SIG-M5 (cell line): Measurements from ENCODE around the gene CTNNB1.

ENCODE experiments used
- DNase-seq: peaks from one replicate; lab custom pipeline; 2025; lab: John Stamatoyannopoulos, UW

Gene CTNNB1

DNA sequence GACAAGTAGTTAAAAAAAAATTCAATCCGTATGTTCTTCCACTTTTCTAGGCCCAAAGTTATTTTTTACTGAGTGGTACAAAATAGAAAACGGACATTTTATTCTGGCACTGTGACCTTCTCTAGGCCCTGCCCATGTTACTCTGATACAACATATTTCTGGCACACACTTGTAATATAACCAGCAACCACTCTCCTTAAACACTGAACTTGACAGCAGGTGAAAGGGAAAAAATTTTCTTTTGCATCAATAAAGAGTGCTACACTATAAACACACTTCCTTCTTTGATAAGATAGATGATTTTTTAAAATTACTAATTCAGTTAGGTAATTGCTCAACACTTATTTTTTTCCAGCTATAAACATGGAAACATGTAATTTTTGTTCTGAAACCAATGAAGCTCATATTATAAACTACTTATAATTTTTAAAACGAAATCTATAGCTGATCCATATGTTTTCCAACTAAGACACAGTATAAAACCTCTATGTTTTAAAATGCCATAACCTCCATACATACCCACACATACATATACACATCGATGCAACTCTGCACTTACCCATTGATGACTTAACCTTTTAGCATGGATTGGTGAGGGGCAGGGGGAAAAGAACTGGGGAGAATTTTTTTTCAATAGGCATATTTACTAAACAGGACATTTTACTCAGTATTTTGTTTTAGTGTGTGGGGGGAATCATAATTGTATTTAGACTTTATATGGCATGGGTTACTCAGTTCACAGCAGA, 5.3 kb upstream of the CTNNB1 start:
- no peak for DNase-seq

DNA sequence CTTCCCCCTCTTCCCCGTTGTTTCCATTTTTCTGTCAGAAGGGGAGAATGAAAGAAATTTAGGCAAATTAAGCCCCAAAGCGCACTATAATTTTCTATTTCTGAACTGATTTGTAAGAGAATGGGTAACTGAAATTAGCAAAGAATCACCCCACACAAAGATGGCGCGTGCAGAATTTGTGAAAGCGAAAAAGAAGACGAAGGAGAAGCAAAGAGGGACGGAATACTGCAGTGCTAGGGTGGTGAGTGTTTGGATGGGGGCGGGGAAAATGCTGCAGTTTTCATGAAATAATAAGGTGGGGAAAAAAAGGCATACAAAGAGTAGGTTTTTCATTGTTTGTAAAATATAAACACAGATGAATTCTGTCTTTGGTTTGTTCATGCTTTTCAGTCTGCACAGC, 4.6 kb upstream of the CTNNB1 start:
- no peak for DNase-seq

DNA sequence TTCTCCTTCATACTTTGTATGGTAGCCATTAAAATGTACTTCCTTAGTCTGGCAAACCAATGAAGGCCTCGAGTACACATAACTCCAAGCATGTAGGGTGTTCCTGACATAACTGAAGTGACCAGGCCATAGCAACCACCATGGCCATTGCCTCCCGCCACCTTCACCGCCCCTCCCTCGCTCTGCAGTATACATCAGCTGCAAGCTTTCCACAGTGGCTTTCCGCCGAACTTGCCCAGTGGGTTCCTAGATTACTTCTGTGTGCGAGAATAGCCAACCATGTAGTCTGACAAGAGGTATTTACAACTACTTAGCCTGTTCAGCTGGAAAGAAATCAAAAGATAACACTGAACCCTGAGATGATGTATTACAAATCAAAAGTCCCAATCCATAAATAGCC, 3.4 kb upstream of the CTNNB1 start:
- DNase-seq, result no peak

DNA sequence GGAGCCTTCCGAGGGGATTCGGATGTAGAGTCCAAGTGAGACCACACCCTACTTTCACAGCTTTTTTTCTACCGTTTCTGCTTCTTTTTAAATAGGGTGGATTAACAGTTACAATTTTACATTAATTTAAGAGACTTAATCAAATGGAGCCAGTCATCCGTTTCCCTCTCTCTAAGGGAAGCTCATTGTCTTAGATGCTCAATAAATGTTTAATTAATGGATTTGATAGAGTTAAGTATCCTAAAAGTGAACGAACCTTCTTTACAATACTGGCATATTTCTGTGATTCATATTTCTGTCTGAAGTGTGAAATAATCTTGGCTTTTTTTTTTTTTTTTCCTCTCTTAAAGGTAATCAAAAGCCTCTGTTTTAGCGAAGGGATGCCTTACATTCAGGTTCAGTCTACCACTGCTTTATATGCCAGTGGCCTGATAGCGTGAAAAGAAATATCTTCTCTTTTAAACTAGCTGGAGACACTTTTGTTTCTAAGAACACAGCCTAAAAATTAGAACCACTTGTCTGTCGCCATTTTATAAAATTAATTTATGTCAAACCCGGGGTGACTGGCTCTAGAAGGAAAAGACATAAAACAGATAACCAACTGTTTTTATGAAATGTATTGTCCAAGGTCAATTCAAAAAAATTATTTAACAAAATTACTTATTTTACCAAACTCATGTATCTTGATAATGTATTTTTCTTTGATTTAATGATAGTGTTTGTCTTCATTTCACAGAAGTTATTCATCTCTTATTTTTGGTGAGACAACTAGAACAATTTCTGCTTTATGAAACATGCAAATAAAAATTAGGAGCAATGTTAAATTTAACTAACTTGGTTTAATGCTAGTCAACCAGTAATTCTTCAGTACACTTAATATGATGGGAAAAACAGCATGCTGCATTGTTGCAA, 2.5 kb upstream of the CTNNB1 start:
- DNase-seq, result no peak

DNA sequence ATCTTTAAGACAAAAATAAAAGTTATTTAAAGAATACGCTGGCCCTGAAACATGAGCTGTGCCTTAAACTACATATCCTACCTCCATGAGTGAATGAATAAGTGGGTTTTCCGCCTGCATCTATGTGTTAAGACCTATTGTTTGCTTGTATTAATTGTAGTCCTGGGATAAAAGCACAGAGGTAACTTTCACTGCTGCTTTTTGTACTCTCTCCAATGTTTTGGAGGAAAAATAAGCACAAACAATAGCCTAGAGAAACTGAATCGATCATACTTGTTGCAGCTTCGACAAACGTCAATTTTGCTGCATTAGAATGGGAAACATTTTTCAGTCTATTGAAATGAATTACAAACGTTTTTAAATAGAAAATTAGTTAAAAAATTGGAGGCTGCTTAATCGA, 1.3 kb upstream of the CTNNB1 start:
- no peak for DNase-seq

DNA sequence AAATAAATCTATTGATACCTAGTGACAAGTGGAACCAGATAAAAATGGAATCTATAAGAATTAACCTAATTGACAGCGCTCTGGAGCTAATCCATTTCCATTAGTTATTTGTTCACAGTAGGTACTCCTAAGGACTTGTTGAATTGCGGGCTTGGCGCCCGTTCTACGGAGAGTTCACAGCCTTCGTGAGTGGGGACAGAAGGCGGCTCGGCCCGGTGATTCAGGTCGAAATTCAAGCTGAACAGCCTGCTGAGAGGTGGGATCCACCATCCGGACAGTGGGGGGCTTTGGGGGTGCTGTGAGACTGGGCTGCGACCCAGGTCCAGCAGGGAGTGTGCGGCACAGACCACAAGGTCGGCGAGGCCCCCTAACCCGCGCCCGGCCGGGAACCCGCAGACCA, 779 bp upstream of the CTNNB1 start:
- no peak for DNase-seq

DNA sequence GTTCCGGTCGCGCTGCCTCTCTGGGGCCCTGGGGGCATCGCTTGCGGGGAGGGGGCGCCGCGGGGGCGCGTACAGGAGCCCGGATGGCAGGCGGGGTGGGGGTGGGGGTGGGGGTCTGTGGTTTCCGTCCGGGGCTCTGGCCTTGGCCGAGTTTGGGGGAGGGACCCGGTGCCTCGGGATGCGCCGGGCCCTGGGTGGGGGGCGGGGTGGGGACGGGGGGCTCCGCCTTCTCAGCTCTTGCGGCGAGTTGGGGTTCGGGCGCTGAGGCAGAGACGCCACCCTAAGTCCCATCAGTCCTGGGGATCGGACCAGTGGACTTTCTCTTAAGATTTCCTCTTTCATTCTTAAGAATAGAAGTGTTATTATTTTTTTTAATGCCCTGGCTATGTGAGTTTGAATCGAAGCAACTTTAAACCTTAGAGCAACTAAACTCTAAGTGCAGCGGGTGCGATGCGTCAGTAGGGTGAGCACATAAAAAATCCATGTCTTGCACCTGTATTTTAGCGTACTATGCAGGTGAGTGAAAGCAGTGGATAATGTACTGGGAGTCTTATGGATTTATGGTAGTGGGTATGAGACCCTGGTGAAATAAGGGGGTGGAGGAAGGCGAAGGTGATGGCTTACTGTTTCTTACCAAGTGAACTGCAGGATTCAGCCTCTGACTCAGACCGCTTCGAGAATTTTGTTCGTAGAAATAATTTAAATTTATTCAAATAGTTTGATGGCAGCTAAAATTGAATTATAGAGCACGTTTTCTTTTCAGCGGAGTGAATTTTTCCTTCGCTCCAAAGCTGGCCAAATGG, 762 bp downstream of the CTNNB1 start:
- no peak for DNase-seq

DNA sequence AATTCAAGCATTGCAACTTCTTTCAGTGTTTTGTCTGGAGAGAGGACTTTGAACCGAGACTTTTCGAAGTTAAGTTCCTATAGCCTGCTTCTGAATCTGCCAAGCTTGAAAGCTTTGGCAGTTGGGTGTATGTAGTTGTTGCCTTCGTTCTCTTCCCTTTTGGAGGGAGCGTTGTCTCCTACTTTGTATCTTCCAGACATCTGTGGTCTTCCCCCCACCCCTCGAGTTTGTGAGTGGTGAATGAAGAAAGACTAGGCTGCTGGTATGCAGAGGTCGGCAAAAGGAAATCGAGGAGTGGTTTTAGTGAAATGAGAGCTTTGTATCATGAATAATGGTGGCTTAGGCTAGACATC, 1.3 kb downstream of the CTNNB1 start:
- peak; percentile 75 for DNase-seq

DNA sequence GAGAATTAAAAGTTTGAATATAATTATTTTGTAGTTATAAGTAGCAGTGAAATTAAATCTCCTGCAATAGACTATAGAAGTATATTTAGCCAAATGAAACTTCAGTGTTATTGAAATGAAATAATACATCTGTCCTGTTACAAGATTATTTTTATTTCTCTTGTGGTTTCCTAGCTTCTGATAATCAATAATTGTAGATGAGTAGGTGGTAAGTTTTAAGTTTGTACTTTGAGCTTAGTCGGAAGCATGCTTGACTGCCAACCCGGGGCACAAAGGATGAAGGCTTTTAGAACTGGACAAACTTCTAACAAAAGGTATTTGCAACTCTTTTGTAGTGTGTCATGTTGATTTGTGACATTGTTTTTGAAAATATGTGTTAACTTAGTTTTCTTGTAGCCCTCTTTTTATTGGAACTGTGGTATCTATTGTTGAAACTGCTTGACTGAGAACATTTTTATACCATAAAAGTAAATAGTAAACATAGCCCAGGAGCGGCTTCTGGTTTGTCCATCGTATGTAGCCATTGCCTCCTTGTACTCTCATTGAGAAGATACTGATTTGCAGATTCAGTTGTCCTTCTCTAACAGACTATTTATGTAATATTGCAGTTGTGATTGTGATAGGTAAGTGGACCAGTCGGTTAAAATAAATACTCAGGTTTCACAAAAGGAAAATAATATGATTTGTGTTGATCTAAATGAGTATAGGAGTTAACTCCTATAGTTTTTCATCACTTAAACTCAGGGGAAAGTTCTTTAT, 2.9 kb downstream of the CTNNB1 start:
- DNase-seq, result no peak

DNA sequence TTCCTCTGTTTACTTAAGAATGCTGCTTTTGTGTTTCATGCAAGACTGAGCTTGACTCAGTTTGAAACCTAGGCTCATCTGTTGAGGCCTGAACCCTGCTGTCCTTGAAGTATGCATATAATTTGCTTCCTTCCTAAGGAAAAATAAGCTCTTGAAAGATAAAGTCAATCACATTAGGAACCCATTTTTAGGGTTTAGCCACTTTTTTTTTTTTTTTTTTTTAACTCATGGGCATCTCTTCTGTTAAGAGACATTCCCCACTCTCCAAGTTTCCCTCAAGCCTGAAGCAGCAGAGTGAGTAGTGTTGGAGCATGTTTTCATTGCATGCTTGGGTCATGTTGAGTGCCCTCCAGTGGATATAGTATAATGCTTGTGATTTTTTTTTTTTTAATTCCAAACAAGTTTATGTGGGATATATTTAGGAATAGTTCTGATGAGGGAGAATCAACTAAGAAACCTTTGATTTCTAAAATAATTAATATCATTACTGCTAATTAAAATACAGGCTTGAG, 3.6 kb downstream of the CTNNB1 start:
- DNase-seq, result no peak

DNA sequence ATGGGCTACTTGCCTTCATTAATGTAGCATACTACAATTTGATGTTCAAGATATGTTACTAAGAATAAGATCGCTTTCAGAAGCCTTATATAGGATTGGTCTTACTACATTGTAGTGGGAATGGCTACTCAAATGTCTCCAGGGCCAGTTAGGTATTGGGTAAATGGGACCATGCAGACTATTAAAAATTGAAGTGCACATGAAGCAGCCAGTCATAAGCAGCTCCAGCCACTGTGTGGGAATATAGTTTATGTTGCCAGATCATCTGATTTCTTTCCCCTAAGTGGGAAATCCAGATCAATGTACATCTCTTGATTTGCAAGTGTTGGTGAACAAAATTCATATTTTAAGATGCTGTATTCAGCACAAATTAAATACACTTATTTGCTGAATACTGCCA, 5.1 kb downstream of the CTNNB1 start:
- no peak for DNase-seq

DNA sequence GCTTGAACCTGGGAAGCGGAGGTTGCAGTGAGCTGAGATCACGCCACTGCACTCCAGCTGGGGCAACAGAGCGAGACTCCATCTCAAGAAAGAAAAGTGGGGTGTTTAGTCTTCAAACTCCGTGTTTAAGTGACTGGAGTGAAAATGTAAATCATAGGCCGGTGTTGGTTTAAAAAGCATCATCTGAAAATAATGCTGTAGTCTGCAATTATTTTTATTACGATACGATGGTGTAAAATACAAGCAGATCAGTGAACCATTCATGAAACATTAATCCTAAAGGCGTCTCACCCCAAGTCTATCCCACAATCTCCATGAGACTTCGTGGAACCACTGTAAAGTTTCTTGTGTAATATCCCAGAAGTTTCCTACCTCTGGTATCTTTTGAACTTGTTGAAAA, 6.3 kb downstream of the CTNNB1 start:
- DNase-seq, result no peak

DNA sequence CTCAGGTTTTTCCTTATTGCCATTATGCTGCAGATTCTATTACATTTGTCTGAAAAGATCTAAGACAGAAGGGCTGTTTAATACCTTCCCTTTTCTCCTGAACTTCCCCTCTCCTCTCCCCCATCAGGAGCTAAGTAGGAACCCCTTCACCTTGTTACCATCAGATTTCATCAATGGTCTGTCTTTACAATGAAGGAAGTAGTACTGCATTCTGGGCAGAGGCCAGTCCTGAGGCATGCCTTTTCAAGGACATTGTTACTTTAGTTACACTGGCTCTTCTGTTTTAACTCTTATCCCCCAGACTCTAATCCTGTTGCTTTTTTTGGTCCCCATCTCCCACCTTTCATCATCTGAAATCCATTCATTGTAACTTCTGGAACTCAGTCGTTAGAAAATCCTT, 8.1 kb downstream of the CTNNB1 start:
- no peak for DNase-seq

DNA sequence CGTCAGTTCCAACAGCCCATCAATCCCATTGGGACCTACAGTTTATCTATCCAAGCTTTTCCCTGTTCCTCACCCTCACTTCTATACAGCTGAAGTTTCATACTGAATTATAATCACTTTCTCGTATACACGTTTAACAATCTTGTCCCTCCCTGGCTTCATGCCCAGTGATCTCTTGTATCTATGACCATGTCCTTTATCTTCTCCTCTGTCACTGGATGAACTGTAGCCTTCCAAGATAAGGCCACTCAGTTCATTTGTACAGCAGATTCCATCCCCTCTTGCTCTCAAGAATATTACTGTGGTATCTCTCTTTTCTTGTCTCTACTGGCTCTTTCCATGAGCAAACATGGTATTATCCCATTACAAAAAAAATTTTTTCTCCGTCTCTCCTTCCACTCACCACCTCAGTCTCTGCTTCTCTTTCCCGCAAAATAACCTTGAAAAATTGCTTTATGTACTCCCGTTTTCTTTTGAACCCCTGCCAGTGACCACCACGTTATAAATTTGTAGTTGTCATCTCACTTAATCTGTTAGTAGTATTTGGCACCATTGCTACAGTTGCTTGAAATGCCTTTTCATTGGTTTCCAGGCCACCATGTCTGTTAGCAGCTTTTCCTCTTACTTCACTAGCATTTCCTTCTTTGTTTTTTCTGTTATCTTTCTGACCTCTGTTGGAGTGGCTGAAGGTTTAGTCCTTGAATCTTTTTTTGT, 9.4 kb downstream of the CTNNB1 start:
- DNase-seq, result no peak

DNA sequence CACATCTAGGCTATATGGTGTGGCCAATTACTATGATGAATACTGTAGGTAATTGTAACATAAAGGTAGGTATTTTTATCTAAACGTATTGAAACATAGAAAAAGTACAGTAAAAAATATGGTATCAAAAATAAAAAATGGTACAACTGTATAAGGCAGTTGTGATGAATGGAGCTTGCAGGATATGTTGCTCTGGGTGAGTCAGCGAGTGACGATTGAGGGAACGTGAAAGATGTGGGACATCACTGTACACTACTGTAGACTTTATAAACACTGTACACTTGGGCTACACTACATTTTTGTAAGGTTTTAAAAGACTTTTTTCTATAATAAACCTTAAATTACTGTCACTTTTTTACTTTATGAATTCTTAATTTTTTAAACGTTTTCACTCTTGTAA, 10.3 kb downstream of the CTNNB1 start:
- DNase-seq, result no peak

DNA sequence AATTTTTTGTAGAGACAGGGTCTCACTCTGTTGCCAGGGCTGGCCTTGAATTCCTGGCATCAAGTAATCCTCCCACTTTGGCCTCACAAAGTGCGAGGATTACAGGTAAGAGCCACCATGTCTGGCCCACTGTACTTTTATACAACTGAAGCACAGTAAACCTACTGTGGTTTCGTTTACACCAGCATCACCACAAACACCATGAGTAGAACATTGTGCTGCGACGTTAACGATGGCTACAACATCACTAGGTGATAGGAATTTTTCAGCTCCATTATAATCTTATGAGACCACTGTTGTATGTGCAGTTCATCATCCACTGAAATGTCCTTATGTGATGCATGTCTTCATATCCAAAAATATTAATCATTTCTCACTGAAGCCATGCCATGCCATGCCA, 11.7 kb downstream of the CTNNB1 start:
- DNase-seq, result no peak

DNA sequence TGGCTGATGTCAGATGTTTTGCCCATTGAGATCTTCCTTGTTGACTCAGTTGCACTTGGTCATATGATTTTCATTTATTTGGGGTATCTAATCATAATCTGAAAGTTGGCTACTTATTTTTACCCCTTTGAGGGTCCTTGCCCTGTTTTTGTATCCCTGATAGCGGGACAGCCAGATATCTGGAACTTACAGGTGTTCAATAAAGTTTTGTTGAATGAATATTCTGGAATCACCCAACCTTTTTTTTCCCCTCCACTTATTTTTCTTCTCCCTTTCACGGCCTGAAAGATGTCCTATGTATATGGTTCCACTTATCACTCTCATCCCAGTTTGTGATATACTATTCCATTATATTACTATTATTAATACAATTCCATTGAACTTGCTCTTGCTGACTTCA, 12.8 kb downstream of the CTNNB1 start:
- DNase-seq, result no peak

DNA sequence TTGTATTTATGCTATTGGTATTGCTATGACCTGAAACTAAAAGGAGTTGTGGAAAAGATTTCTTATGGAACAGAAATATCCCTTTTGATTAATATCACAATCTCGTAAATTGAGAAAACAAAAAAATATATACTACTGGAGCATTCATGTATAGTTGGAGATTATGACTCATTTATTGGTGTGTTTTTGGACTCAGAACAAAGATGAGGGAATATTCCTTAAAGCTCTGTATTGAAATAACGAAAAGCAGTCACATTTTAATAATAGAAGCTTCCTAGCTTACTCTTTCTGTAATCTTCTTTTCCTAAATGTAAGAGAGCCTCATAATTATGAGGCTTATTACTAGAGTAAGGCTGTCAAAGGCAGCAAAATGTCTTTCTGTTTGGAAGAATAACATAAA, 14.3 kb downstream of the CTNNB1 start:
- no peak for DNase-seq

DNA sequence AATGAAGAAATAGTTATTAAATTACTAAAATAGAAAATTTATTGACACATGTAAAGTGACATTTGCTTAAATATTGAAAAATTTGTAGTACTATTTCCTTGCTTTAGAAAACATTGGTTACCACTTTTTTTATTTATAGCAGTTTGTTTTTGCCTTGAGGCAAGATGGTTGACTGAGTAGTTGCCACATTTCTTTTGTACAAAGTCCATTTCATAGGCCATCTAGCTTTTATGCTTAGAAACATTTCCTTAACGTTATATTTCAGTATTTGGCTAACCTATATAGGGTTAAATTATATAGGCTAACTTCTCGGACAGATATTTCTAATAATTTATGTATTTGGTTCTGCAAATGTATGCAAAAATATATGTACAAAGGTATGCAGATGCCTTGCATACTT, 17.1 kb downstream of the CTNNB1 start:
- no peak for DNase-seq

DNA sequence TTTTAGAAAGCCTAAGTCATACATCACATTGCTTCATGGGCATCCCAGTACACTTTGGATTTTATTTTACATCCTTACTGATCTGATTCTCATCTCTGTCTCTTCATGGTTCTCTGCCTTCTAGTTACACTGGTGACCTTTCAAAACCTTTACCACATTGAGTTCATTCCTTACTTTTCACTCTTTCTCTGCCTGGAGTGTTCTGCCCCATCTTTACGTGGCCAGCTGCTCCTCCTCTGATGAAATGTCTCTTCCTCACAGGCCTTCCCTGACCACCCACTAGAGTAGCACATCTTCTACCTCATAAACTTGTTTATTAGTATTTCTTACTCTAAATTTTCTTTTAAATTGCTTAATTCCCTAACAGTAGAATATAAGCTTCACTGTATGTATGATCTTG, 17.7 kb downstream of the CTNNB1 start:
- DNase-seq, result no peak

DNA sequence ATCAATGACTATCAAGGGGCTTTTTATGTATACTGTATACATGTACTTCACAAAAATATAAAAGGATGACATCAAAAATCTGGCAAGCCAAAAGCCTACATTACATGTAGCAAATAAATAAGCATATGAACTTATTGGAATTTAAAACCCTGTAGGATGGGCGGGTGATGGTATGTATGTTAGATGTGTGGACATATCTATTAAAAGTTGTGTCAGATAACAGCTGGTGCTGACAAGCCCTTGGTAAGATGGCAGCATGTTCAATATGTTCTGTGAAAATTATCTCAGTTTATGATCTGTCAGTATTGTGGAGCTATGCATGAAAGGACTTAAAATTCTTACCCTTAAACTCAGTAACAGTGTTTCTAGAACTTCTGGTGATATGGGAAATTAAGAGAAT, 20.1 kb downstream of the CTNNB1 start:
- no peak for DNase-seq
